Peyer's patch (tissue), 4 donors: ENCODE data around the gene TAAR6.

ENCODE experiments used
- CTCF ChIP-seq, 6 experiments: fragments of 450-650 bp in 4 of 6; fragments of 200-600 bp in 2 of 6; sonication (generic) in 1 of 6; IDR thresholded peaks; one replicate each; pipeline ENCODE4 v1.5.1; 2017 to 2019; ENCODE audit warnings: antibody characterized with exemption in 6 of 6, mild to moderate bottlenecking in 3 of 6, moderate library complexity in 1 of 6
- POLR2A ChIP-seq, 2 donors: fragments of 450-650 bp; IDR thresholded peaks; one replicate each; pipeline ENCODE4 v1.5.1; 2017; ENCODE audit warnings: antibody characterized with exemption in 2 of 2, mild to moderate bottlenecking in 2 of 2, moderate library complexity in 2 of 2

- TF ChIP-seq CTCF (IDR thresholded peaks at IDR 0.05), result peak; percentile 53 to 94 (median 90)
- no peak for TF ChIP-seq POLR2A (IDR thresholded peaks at IDR 0.05)
These were observed 39.7 kb upstream of the TAAR6 start for GRCh38 chr6:132530293-132530974.
